GM20000 (cell line): ENCODE data around the gene LMTK3.

Source experiments
- DNase-seq: peaks from one replicate; pipeline ENCODE4 v3.0.0; 2012; ENCODE audit warnings: low spot score
- CTCF ChIP-seq: IDR thresholded peaks from 2 replicates; pipeline ENCODE4 v1.5.1; 2012; ENCODE audit warnings: mild to moderate bottlenecking, control low read depth; ENCODE audit errors: extremely low read depth, missing control alignments

The LMTK3 gene

DNA sequence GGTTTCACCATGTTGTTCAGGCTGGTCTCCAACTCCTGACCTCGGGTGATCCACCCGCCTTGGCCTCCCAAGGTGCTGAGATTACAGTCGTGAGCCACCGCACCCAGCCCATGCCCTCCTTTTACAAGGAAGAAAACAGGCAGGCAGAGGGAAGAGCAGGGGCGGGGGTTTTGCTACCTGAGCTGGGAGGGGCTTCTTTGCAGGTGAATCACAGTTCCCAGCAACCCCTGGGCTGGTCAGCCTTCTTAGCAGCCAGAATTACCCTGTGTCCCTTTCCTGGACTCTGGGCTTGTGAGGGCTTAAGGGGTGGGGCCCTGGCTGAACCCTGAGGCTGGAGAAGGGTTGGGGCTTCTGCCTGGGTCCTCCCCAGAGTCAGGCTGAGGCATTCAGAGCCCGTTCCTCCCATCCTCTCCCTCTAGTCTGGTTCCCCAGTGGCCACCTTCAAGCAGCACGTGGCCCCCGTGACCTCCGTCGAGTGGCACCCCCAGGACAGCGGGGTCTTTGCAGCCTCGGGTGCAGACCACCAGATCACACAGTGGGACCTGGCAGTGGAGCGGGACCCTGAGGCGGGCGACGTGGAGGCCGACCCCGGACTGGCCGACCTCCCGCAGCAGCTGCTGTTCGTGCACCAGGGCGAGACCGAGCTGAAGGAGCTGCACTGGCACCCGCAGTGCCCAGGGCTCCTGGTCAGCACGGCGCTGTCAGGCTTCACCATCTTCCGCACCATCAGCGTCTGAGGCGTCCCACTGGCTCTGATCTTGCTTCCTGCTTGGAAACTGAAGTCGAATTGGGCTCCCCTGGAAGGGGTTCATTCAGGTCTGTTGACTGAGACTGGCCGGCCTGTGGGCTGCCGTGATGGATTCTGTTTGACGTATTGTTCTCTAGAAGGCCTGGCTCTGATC is 59.1 kb downstream of the LMTK3 start:
- TF ChIP-seq CTCF, result no peak
- DNase-seq, result no peak

DNA sequence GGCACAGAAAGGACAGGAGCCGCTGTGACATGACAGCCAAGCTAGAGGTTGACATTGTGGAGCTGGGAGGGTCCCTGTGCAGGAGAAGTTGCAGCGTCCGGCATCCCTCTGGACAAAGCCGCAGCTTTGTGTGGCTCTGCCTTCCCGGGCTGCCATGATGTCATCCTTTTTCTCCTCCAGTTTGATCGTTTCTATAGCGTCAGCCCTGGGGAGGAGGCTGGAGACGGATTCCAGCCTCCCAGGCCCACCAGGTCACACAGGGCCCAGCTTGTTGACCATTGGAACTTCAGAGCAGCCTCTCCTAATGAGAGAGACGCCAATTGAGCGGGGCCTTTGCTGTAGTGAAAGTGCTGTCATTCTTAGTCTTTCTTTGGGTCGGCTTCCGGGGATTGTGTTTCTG is 60.0 kb downstream of the LMTK3 start:
- TF ChIP-seq CTCF, result no peak
- DNase-seq, result no peak

GRCh38 chr19:48450863-48451262 is 60.8 kb downstream of the LMTK3 start:
- DNase-seq, result no peak
- no peak for TF ChIP-seq CTCF

- TF ChIP-seq CTCF, result no peak
- no peak for DNase-seq
These were observed 61.2 kb downstream of the LMTK3 start for GRCh38 chr19:48450441-48450840.

GRCh38 chr19:48448563-48448962 is 63.1 kb downstream of the LMTK3 start:
- TF ChIP-seq CTCF, result no peak
- no peak for DNase-seq

DNA sequence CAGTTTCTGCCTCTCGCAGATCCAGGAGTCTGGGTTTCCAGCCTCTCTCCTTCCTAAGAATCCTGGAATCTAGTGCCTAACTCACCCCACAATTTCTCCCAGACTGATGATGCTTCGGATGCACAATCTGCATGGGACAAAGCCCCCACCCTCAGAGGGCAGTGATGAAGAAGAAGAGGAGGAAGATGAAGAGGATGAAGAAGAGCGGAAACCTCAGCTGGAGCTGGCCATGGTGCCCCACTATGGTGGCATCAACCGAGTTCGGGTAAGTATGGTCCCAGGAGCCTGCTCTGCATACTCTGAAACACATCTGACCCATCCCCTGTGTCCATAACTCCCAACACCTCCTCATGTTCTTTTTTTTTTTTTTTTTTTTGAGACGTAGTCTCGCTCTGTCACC is 65.1 kb downstream of the LMTK3 start:
- peak; percentile 6 for DNase-seq
- TF ChIP-seq CTCF, result no peak

GRCh38 chr19:48445606-48446481 is 65.8 kb downstream of the LMTK3 start, which contains the start of gene GRWD1:
GRWD1 (plus strand) TSS chr19:48445983; CDS start chr19:48446006, 23 bp downstream.
- DNase-seq, result peak; percentile 97
- TF ChIP-seq CTCF, result no peak
